HCT116 (cell line): ENCODE results near the gene RNF220. TPM values are rescaled to one million over a fixed set of nuclear protein-coding genes. Genes with fewer than 3 reads are reported as not detected.

Experiments used
- ATAC-seq: fragments of 200-7000 bp; cut with Tn5 transposase; 2 replicates; pipeline ENCODE4 v1.9.1; 2020; ENCODE audit warnings: mild to moderate bottlenecking, moderate library complexity
- BruUV-seq: library from RNA; stranded (reverse); fragments of 400-500 nt; replicated peaks from 2 replicates; lab custom pipeline; 2021; lab: Mats Ljungman, UMichigan
- CTCF ChIA-PET: fragments of 300-600 bp; sonication (Branson Sonifier 250); formaldehyde crosslinking; loops from one replicate; lab custom pipeline; 2021; ENCODE audit warnings: antibody characterized with exemption; lab: Charles Lee
- POLR2A ChIA-PET: fragments of 300-600, 350-600 bp; sonication (Branson Sonifier 250); formaldehyde crosslinking; loops from one replicate; lab custom pipeline; 2021; ENCODE audit warnings: antibody characterized with exemption; lab: Charles Lee
- RAD21 ChIA-PET, 2 experiments: fragments of 300-600 bp; sonication (Branson Sonifier 250); formaldehyde crosslinking; loops; one replicate each; lab custom pipeline; 2023; ENCODE audit warnings: low total read pairs in 2 of 2; ENCODE audit not compliant: uncharacterized antibody in 2 of 2, unreplicated experiment in 2 of 2, low non-redundant PET in 1 of 2; lab: Charles Lee
- DNase-seq: peaks from one replicate; pipeline ENCODE4 v3.0.0-alpha.2; 2010; ENCODE audit warnings: low read depth, low spot score
- H2AFZ ChIP-seq: fragments of 200-600 bp; shearing (Covaris generic), sonication (generic); 2 replicates; pipeline ENCODE4 v1.6.1; 2017; ENCODE audit warnings: low read depth, mixed run types, mixed read lengths, antibody characterized with exemption, low read length; ENCODE audit not compliant: poor library complexity, severe bottlenecking
- H3K27ac ChIP-seq: 2 replicates; pipeline ENCODE4 v1.5.1; 2012; ENCODE audit warnings: low read depth, low read length
- H3K27me3 ChIP-seq: fragments of 200-600 bp; sonication (generic); 2 replicates; pipeline ENCODE4 v1.6.1; 2016; ENCODE audit warnings: mixed run types, low read length, mixed read lengths; ENCODE audit not compliant: insufficient read depth
- H3K36me3 ChIP-seq, 2 experiments: fragments of 200-500 bp in 1 of 2; fragments of 200-600 bp in 1 of 2; sonication (Bioruptor generic) in 1 of 2; sonication (generic) in 1 of 2; 2 replicates each; pipeline versions ENCODE4 v1.5.1 to v1.6.1; 2014 to 2016; ENCODE audit warnings: low read length in 2 of 2, inconsistent platforms in 1 of 2, mixed read lengths in 1 of 2, mixed run types in 1 of 2; ENCODE audit not compliant: insufficient read depth in 2 of 2, control insufficient read depth in 1 of 2
- H3K4me1 ChIP-seq, 2 experiments: fragments of 200-600 bp in 1 of 2; sonication (generic) in 1 of 2; 2 replicates each; pipeline versions ENCODE4 v1.5.1 to v1.6.1; 2012 to 2017; ENCODE audit warnings: low read length in 2 of 2, inconsistent platforms in 1 of 2, mild to moderate bottlenecking in 1 of 2, mixed read lengths in 1 of 2, mixed run types in 1 of 2, moderate library complexity in 1 of 2; ENCODE audit not compliant: insufficient read depth in 2 of 2, control insufficient read depth in 1 of 2
- H3K4me2 ChIP-seq: fragments of 200-600 bp; sonication (generic); 2 replicates; pipeline ENCODE4 v1.6.1; 2017; ENCODE audit warnings: mixed run types, low read length, mixed read lengths
- H3K4me3 ChIP-seq, 2 experiments: fragments of 200-600 bp in 1 of 2; sonication (generic) in 1 of 2; replicated peaks in 1 of 2; 2 replicates each; pipeline ENCODE4 v1.5.1; 2011 to 2016; ENCODE audit warnings: low read length in 2 of 2, control low read depth in 1 of 2, low read depth in 1 of 2, mild to moderate bottlenecking in 1 of 2, mixed read lengths in 1 of 2, mixed run types in 1 of 2
- H3K79me2 ChIP-seq: fragments of 200-600 bp; sonication (generic); 2 replicates; pipeline ENCODE4 v1.6.1; 2017; ENCODE audit warnings: mild to moderate bottlenecking, mixed run types, low read length, moderate library complexity, mixed read lengths; ENCODE audit not compliant: insufficient read depth
- H3K9ac ChIP-seq: fragments of 200-600 bp; sonication (generic); 2 replicates; pipeline ENCODE4 v1.6.1; 2016; ENCODE audit warnings: low read length, mixed read lengths
- H3K9me2 ChIP-seq: fragments of 200-600 bp; sonication (generic), shearing (Covaris generic); 2 replicates; pipeline ENCODE4 v1.6.1; 2017; ENCODE audit warnings: mixed run types, mild to moderate bottlenecking, moderate library complexity; ENCODE audit not compliant: insufficient read depth
- H3K9me3 ChIP-seq, 2 experiments: fragments of 200-500 bp in 1 of 2; fragments of 200-600 bp in 1 of 2; sonication (Bioruptor generic) in 1 of 2; sonication (generic) in 1 of 2; 2 replicates each; pipeline ENCODE4 v1.6.1; 2014 to 2017; ENCODE audit warnings: low read length in 2 of 2, mixed read lengths in 2 of 2, inconsistent platforms in 1 of 2, low read depth in 1 of 2, mild to moderate bottlenecking in 1 of 2, mixed run types in 1 of 2, moderate library complexity in 1 of 2; ENCODE audit not compliant: control insufficient read depth in 1 of 2, insufficient read depth in 1 of 2
- H4K20me1 ChIP-seq: fragments of 200-600 bp; sonication (generic), shearing (Covaris generic); 2 replicates; pipeline ENCODE4 v1.6.1; 2017; ENCODE audit warnings: mixed run types, mild to moderate bottlenecking, moderate library complexity; ENCODE audit not compliant: insufficient read depth
- ATF3 ChIP-seq: IDR thresholded peaks from 2 replicates; pipeline ENCODE4 v1.6.1; 2012
- CEBPB ChIP-seq: IDR thresholded peaks from 2 replicates; pipeline ENCODE4 v1.6.1; 2012; ENCODE audit warnings: low read depth
- CTCF ChIP-seq, 3 experiments: fragments of 200-600 bp in 1 of 3; sonication (generic) in 1 of 3; IDR thresholded peaks in 2 of 3; conservative IDR thresholded peaks in 1 of 3; 2 replicates each; pipeline ENCODE4 v1.5.1; 2012 to 2017; ENCODE audit warnings: low read depth in 2 of 3, low read length in 2 of 3, antibody characterized with exemption in 1 of 3, borderline replicate concordance in 1 of 3, control low read depth in 1 of 3, mild to moderate bottlenecking in 1 of 3, mixed read lengths in 1 of 3, mixed run types in 1 of 3, moderate library complexity in 1 of 3; ENCODE audit not compliant: insufficient read depth in 1 of 3
- ELF1 ChIP-seq: IDR thresholded peaks from 2 replicates; pipeline ENCODE4 v1.6.1; 2012; ENCODE audit warnings: low read depth, borderline replicate concordance
- EZH2 ChIP-seq: fragments of 200-600 bp; sonication (generic); IDR thresholded peaks from 2 replicates; pipeline ENCODE4 v1.6.1; 2017; ENCODE audit warnings: antibody characterized with exemption, mixed run types
- FOSL1 ChIP-seq: IDR thresholded peaks from 2 replicates; pipeline ENCODE4 v1.6.1; 2012; ENCODE audit warnings: low read depth
- POLR2A ChIP-seq: IDR thresholded peaks from 2 replicates; pipeline ENCODE4 v1.7.0; 2011; ENCODE audit warnings: borderline replicate concordance; ENCODE audit not compliant: insufficient read depth, insufficient read length; ENCODE audit errors: extremely low read depth
- RAD21 ChIP-seq: IDR thresholded peaks from 2 replicates; pipeline ENCODE4 v1.6.1; 2012; ENCODE audit warnings: low read depth, mild to moderate bottlenecking
- SIN3A ChIP-seq: IDR thresholded peaks from 2 replicates; pipeline ENCODE4 v1.6.1; 2012; ENCODE audit warnings: low read depth
- SP1 ChIP-seq: IDR thresholded peaks from 2 replicates; pipeline ENCODE4 v1.6.1; 2012; ENCODE audit warnings: low read depth
- SRF ChIP-seq: IDR thresholded peaks from 2 replicates; pipeline ENCODE4 v1.6.1; 2012; ENCODE audit warnings: low read depth
- YY1 ChIP-seq: IDR thresholded peaks from 2 replicates; pipeline ENCODE4 v1.6.1; 2011; ENCODE audit warnings: low read length, low read depth, moderate library complexity, mild to moderate bottlenecking; ENCODE audit not compliant: insufficient replicate concordance; ENCODE audit errors: extremely low read depth
- ZFX ChIP-seq: fragments of 450-650 bp; IDR thresholded peaks from 2 replicates; pipeline ENCODE4 v1.6.1; 2017
- ZNF274 ChIP-seq: fragments of 200-500 bp; sonication (Bioruptor generic); IDR thresholded peaks from 2 replicates; pipeline ENCODE4 v1.6.1; 2014; ENCODE audit warnings: mild to moderate bottlenecking, low read depth, low read length, inconsistent platforms
- intact Hi-C: fragments of 100-400 bp; cut with micrococcal nuclease; formaldehyde crosslinking; loops from 2 replicates; pipeline ENCODE4 v1.10.0; 2022
- total RNA-seq: library from RNA; stranded (reverse); gene quantifications from one replicate; pipeline ENCODE4 v1.2.1, GENCODE V29; 2021; ENCODE audit not compliant: unreplicated experiment
- TF ChIP-seq, protein P1 (sequence below): IDR thresholded peaks from 2 replicates; pipeline ENCODE4 v1.6.1; 2012; ENCODE audit warnings: low read depth

The RNF220 gene
- total RNA-seq, 1 experiment from 2014 or later = 84.5 TPM

- ChIA-PET RAD21 (no interaction called here), CTCF (no interaction called here), POLR2A (interaction anchor here (0.5 to 1.9 kb wide), 2 partner anchors 9 to 11 kb away, joined by 6 to 7 read pairs; no protein-coding TSS in a partner anchor)
- no peaks in the 10 kb centered on the region for H3K36me3 ChIP-seq
- H3K4me2 ChIP-seq = no peak overlapping the region
- BruUV-seq = no TSS peak
- H3K27ac ChIP-seq = no peak overlapping the region
- no peak overlapping the region for H2AFZ ChIP-seq
- H3K27me3 ChIP-seq = no peaks in the 10 kb centered on the region
- no peak overlapping the region for H3K9ac ChIP-seq
- no peak for TF ChIP-seq ELF1
- no peak for TF ChIP-seq POLR2A
- no peak for TF ChIP-seq RAD21
- no peak for TF ChIP-seq CEBPB
- no peak for TF ChIP-seq SIN3A
- TF ChIP-seq FOSL1 = no peak
- no peak for TF ChIP-seq ATF3
- no peak for TF ChIP-seq SRF
- TF ChIP-seq ZFX = no peak
- no peak for TF ChIP-seq YY1
- TF ChIP-seq, protein P1, sequence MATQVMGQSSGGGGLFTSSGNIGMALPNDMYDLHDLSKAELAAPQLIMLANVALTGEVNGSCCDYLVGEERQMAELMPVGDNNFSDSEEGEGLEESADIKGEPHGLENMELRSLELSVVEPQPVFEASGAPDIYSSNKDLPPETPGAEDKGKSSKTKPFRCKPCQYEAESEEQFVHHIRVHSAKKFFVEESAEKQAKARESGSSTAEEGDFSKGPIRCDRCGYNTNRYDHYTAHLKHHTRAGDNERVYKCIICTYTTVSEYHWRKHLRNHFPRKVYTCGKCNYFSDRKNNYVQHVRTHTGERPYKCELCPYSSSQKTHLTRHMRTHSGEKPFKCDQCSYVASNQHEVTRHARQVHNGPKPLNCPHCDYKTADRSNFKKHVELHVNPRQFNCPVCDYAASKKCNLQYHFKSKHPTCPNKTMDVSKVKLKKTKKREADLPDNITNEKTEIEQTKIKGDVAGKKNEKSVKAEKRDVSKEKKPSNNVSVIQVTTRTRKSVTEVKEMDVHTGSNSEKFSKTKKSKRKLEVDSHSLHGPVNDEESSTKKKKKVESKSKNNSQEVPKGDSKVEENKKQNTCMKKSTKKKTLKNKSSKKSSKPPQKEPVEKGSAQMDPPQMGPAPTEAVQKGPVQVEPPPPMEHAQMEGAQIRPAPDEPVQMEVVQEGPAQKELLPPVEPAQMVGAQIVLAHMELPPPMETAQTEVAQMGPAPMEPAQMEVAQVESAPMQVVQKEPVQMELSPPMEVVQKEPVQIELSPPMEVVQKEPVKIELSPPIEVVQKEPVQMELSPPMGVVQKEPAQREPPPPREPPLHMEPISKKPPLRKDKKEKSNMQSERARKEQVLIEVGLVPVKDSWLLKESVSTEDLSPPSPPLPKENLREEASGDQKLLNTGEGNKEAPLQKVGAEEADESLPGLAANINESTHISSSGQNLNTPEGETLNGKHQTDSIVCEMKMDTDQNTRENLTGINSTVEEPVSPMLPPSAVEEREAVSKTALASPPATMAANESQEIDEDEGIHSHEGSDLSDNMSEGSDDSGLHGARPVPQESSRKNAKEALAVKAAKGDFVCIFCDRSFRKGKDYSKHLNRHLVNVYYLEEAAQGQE = no peak
- TF ChIP-seq SP1 = no peak
- no peak for TF ChIP-seq ZNF274
- no peak for TF ChIP-seq CTCF (IDR thresholded peaks at IDR 0.05 in 2 of 3, conservative IDR thresholded peaks at IDR 0.05 in 1 of 3; ENCODE audit: borderline replicate concordance in 1 of 3, insufficient read depth in 1 of 3, low read depth in 2 of 3, low read length in 2 of 3)
- no peak for TF ChIP-seq EZH2
- no peaks in the 10 kb centered on the region for H3K9me3 ChIP-seq
- H4K20me1 ChIP-seq = no peaks in the 10 kb centered on the region
- no peaks in the 10 kb centered on the region for H3K79me2 ChIP-seq
- peaks cover 28 to 42% of the 10 kb centered on the region in 2 experiments for H3K4me1 ChIP-seq
- intact Hi-C loops = no loop called here
- no peak overlapping the region for H3K4me3 ChIP-seq
- no peaks in the 10 kb centered on the region for H3K9me2 ChIP-seq
- DNase-seq (no peak), ATAC-seq (no peak)
These were observed 138.1 kb downstream of the RNF220 start for GRCh38 chr1:44543064-44543744.
